NCI-H460 (cell line): ENCODE data around the gene CNTNAP3B. TPM values are rescaled to one million over a fixed set of nuclear protein-coding genes. Genes with fewer than 3 reads are reported as not detected.
"Not testable (repeated sequence)": the region's sequence is repeated elsewhere in the genome, so short reads cannot be mapped to it uniquely, and the experiment has no call there.

Experiments used
- DNase-seq: peaks from one replicate; pipeline ENCODE4 v3.0.0-alpha.2; 2016; ENCODE audit warnings: low read depth; ENCODE audit errors: extremely low read depth
- polyA plus RNA-seq: library from polyadenylated mRNA; depleted of rRNA; stranded (reverse); fragments of >200 nt; gene quantifications from 2 replicates; pipeline ENCODE4 v1.2.3, GENCODE V29; 2014; cell fraction: nucleus; rRNA removed
- total RNA-seq: library from RNA; depleted of rRNA; stranded (reverse); fragments of >200 nt; shearing (Covaris generic); gene quantifications from 2 replicates; pipeline ENCODE4 v1.2.3, GENCODE V29; 2014; rRNA removed

The CNTNAP3B gene
- total RNA-seq = 0.46 and 0.67 TPM in 2 replicates
- polyA plus RNA-seq = 0.55 and 2.6 TPM in 2 replicates

DNA sequence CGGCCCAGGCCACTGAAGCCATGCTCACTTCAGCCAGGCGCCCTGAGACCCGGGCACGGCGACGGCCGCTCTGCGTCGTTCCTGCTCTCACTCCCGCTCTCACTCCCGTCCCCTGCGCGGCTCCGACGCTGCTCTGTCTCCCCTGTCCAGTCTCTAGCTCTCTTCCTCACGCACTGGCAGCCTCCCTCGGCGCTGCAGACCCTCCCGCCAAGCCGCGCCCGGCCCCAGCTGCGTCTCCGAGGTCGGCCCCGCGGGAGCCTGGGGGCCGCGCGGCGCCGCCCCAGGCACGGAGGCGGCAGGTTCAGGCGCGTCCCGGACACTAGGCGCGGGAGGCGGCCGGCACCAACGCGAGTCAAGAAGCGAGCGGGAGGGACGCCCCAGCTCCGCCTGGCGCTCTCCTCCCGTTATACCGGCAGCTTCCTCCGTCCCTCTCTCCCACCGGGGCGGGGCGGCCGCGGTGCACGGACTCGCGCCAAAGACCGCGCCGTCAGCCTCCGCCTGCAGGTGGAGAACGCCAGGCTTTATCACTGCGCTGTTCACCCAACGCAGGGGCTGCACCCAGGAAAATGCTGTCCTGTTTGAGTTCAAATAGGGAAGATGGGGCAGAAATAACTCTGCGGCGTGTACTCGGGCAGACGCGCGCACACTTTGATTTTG lies at the start of gene CNTNAP3B:
CNTNAP3B (minus strand) TSS at position 354 of the 657 bp plus-strand sequence; CDS start at position 22, 332 bp downstream.
- not testable (repeated sequence) for DNase-seq

DNA sequence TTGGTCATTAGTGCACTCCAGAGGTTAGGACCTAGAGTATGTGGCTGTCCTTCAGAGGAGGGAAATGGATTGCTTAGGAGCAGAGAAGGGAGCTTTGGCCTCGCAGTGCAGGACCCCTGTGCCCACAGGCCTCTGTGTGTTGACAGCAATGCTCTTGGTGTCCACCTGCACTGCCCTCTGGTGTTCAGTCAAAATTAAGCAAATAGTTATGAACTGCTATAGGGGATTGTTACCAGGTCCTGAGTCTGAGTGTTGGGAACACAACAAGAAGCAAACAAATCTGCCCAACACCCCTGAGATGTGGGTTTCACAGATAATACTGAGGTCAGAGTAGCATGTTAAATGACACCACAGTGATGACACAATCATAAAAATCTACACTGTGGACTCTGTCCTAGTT lies 31.1 kb upstream of the CNTNAP3B start:
- DNase-seq = not testable (repeated sequence)

DNA sequence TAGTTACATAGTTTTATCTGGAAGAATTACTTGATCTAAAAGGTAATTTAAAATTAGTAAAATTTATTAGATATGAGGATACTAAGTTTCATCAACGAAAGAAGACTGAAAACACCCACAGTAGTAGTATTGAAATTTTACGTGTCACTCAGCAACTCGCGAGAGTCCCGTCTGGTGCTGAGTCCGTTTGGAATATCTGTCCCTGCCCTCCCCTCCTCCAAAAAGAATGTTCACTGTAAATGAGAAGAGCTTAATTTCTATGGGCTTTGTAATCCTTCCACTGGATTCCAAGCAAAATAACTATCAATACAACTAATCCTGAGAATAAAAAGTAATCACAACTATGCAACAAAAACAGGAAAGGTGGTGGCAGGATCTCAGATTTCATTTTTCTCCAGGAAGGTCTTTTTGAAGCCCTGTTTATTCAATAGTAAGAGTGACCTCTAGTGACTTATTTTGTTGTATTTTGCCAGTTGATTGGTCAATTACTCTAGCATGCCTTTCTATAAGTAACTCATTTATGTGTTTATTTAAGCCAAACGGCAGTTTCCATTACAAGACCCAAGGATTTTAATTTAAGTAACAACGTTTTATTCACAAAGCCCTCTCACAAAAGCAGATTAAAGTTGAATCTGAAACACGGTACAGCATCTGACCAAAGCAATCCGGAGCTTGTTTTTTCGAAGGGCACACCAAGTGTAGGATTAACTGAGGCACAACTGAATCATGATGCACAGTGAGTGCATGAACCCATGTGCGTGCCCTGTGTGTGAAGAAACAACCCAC lies 2.0 kb downstream of the CNTNAP3B start:
- not testable (repeated sequence) for DNase-seq

DNA sequence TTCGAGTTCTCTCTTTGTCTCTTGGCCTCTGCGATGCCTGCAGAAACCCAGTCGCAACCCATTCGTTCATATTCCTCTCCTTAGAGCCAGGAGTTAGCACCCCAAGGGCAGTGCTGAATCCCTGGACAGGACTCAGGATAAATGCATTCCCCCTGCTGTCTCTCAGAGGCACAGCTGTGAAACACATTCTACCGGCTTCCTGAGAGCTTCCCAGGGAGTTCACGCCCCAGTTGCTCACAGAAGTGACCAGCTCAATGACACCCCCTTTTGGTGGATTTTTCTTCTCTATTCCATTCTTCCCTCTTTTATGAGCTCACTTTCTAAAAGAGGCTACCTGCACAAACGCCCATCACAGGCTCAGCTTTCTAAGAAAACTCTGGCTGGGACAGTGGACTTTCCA lies 8.2 kb downstream of the CNTNAP3B start:
- not testable (repeated sequence) for DNase-seq

DNA sequence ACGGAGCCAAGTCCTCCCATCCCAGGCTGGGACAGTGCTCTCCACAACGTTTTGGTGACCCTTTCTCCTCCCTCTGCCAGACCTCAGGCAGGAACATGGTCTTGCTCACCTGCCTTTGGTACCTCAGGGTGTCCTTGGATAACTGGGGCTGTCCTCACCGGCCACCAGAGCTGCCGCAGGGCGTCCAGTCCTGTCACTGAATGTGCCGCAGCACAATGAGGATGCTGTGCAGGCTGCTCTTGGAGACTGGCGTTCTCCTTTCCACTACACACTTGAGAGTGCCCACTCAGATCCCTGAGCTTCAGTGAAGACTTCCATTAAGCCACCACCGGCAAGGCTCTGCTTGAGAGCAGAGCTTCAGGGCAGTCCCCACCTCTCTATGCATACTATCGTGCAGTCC lies 33.3 kb downstream of the CNTNAP3B start:
- not testable (repeated sequence) for DNase-seq

DNA sequence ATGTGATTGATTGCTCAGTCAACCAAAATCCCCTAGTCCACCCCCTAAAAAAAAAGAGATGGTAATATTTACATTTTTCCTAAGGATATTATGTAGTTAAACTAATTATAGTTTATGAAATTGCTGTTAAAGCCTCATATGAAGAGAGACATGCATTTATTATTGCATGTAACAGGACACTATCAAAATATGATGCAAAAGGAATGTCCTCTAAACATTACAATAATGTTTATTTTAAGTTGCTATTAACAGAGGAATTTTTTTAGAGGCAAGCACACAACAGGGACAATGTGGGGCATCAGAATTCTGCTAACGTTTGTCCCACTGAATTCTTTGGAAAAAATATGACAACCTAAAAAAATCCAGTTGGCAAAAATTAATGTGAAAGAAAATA lies 44.7 kb downstream of the CNTNAP3B start:
- not testable (repeated sequence) for DNase-seq

DNA sequence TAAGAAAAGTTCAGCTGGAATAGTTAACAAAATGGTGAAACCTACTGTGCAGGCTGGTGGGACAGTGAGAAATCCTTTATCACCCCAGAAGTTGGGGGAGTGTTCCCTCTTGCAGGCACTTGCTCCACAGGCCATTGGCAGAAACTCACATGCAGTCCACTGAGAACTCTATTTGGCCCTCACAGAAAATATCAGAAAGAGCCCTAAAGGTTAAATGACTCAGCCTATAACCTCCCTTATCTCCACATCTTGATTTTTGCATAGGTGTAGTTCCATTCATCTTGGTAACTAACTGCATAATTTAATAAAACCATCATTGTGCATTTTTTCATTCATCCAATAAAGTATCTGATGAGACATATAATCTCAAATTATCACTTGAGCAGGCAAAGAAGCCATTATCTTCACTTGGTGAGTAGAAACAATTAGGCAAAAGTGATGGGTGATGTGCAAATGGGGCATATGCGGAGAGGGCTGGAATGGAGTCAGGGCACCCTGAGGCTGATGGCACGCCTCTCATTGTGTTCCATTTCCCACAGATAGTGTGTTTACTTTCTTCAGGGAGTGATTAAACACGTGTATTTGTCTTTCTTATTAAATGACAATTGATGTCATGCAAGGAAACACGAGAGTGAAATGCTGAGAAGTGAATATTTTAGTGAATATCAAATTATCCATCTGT lies 45.2 kb downstream of the CNTNAP3B start:
- DNase-seq = not testable (repeated sequence)

DNA sequence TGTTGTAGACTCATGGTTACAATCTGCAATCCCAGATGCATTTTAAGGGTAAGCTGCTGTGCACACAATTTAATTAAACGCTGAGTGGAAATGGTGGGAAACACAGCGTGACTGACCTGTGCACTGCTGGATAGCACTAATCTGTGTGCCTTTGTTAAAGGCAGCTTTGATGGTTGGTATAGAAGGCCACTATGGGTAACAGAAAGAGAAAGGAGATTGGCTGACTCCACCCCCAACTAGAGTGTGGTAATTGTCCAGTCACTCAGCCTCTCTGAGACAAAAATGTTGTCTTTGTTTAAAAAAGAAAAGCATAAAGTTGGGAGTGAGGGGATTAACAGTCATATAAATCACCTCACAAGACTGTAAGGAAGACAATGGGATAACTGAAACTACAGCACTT lies 48.9 kb downstream of the CNTNAP3B start:
- DNase-seq = not testable (repeated sequence)

DNA sequence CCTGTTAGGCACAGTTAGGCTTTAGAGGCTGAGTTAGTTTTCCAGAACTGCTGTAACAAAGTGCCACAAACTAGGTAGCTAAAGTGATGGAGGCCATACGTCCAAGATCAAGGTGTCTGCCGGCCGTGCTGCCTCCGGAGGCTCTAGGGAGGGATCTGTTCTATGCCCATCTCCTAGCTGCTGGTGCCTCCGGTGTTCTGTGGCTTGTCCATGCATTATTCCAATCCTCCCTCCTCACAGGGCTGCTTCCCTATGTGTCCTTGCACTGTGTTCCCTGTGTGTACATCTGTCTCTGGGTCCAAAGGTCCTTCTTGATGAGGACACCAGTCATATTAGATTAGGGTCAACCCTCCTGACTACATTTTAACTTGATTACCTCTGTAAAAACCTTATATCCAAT lies 54.4 kb downstream of the CNTNAP3B start:
- DNase-seq = not testable (repeated sequence)

DNA sequence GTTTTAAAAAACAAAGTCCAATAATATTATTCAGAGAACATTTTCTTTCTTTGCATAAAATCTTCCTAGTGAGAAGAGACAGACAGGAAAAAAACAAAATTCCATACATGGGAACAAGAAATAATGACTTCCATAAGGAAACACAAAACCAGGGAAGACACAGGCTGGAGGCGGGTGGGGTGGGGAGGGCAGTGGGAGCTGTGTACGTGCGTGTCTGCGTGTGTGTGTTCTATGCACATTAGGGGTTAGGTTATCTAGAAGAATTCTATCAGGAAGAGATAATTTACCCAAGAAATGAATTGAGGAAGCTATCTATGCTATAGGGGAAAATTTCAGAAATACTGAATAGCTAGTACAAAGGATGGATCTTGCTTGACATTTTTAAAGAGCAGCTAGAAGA lies 58.2 kb downstream of the CNTNAP3B start:
- DNase-seq = not testable (repeated sequence)

DNA sequence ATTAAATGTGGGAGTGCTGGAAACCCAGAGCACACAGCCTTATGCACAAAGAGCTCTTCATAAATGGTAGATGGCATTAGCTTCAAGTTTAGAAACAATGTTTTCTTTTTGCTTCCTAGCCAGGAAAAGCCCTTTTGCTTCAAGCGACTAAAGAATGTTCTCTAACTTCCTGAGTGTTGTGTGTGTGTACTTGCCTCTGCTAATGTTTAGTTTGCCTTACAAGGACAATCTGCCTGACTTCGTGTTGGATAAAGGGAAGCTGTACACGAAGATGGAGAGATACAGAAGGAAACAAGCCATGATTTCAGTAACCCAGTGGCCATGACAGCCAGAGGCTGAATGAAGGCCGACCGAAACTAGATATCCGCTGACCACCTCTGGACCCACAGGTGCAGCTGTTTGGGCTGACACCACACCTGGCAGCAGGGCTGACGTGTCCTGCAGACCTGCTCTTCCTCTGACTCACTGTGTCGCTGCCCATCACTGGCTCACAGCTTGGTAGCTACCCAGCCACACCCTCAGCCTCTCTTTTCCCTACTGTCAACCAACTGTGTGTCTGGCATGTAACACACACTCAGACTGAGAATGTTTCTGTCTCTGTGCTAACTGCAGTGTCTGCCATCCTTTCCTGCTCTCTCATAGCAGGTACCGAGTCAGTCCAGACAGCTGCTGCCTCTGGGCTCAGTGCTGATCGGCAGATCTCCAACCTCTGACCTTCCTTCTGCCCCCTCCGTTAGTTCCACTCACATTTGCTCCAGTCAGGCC lies 59.0 kb downstream of the CNTNAP3B start:
- DNase-seq = not testable (repeated sequence)

DNA sequence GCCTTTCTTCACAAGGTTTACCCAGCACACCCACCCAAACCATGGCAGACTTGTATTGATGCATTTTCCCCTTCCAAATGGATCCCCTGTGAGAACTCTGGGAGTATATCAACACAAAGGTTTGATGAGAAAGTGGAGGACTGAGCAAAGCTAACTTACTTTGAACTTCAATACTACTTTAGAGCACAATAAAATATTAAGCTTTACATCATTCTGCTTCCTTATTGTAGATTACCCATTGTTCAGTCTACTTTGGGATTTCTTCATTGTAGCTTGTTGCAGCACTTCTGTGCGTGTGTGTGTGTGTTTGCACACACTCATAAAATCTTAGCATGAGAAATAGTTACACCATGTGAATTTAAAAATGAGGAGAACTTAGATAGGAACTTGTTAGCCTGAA lies 75.4 kb downstream of the CNTNAP3B start:
- not testable (repeated sequence) for DNase-seq

DNA sequence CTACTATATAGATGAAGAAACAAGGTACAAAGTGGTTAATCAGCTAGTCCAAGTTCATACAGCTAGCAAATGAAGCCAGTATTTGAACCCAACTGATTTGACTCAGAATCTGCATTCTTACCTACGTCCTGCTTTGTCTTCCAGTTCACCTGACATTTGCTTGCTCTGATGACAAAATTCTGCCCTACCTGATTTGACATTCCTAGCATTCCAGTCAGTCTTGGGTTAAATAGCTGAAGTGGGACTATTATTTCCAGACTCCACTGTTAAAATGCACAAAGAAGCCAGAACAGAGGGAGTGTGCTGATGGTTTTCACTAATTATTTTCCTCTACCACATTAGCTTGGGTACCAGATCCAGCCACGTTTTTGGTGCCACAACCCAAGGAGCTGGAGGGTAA lies 78.5 kb downstream of the CNTNAP3B start:
- not testable (repeated sequence) for DNase-seq

DNA sequence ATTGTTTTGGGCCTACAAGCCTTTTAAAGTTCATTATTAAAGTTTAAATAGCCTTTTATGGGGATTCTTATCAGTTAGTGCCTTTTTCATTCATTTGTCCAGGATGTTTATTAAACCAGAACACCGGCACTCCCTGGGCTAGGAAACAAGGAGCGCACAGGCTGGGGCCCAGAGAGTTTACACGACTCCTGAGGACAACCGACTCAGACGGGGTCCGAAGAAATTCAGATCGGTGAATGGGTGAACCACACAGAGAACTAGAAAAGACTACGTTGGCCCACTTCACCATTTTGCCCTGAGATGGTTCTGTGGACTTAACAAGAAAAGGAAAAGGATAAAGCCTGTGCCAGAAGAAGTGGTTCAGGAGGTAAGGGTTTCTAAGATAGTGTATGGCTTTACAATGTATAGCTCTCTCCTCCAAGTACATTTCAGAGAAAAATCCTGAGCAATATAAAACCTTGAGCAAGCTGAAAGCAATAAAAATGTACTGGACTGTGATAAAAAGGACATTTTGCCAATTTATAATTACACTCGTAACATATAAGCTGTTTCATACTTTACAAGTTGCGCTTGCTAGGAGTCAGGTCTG lies 84.7 kb downstream of the CNTNAP3B start:
- DNase-seq = not testable (repeated sequence)

DNA sequence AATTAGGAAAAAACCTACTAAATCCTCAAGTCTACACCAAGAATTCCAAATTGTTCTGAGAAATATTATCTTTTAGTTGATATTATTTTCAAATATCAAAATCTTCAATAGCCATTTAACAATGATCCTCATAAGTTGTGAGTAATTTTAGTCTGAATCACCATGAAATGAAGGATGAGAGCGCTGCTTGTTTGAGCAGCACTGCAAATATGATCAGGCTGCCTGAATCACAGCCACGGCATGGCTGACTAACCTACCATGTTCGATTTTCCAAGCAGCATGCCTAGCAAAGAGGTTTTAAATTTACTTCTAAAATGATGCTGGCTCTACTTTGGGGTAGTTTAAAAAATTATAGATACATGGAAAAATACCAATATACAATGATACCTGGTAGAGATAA lies 95.7 kb downstream of the CNTNAP3B start:
- not testable (repeated sequence) for DNase-seq

DNA sequence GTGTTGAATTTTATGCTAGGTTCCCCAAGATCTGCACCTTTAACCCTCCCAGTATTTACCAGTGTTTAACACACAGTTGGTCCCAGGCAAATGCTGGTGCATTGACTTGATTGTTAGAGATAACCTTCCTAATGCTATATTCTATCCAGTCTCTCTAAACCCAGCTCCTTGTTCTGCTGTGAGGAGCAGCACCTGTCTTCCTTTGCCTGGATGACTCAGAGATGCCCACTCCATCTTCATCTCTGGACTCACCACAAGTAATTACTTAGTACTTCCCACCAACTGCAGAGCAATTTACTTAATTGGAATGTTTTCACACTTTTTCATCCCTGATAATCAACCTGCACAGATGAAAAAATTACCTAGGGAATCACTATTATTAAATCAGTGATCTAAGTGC lies 108.6 kb downstream of the CNTNAP3B start:
- DNase-seq = not testable (repeated sequence)

DNA sequence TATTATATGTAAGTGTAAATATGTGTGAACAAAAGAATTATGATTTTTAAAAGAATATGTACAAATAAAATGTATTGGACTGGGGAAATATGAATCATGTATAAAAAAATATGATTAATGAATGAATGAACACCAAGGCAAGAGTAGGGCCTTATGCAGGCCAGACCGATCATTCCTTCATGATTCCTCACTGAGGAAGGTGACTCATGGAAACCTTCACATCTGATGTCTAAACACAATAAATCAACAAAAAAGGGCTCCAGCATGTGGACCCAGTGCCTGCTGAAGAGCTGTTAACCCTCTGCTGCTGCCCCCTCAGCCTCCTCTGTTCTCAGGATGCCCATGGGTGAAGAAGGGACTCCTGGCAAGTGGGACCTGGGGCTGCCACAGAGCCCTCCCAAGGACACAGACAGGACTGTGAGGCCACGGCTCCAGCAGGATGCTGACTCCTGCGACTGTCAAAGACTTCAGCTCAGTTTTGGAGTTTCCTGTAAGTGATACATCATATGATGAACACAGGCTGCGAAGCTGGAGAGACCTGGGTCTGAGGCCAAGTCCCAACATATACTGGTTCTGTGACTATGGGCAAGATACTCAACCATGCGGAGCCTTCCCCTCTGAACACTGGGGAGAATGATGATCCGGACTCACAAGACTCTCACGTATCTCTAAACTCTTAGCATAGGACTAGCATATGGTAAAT lies 110.9 kb downstream of the CNTNAP3B start:
- not testable (repeated sequence) for DNase-seq

DNA sequence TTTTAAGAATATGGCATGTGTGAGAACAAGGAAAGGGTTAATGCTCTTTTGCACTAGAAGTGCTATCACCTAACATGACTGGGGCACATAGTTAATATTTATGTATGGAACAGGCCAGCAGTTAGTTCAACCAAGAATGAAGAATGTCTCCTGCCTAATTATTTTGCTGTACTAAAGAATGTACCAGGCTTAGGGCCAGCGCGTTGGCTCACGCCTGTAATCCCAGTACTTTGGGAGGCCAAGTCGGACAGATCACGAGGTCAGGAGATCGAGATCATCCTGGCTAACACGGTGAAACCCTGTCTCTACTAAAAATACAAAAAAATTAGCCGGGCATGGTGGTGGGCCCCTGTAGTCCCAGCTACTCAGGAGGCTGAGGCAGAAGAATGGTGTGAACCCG lies 114.9 kb downstream of the CNTNAP3B start:
- not testable (repeated sequence) for DNase-seq

DNA sequence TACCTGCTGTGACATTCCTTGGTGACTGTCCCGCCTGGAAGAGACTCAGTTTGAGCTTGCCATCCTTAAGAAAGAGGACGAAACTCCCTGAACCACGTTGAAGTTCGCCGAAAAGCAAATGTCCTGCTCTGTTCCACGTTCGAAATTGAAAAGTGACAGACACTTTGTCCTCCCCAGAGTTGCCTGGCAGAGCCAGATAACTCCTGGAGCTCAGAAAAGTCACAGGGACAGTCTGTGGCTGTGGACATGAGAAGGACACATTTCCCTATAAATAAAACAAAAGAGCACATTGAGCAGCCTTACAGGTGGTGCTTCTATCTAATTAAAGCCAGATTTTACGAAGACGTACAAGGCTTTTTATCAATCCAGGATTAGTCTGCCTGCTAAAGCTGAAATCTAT lies 137.6 kb downstream of the CNTNAP3B start:
- not testable (repeated sequence) for DNase-seq
